Fibroblast of lung (primary cell): Measurements from ENCODE around the gene KRTAP10-5.

Experiments used
- EZH2 ChIP-seq: IDR thresholded peaks from 2 replicates; pipeline ENCODE4 v1.5.1; 2012; ENCODE audit warnings: low read length, control low read depth, mild to moderate bottlenecking; ENCODE audit errors: missing control alignments
- TF ChIP-seq, protein P1 (sequence below), 2 donors: IDR thresholded peaks in 1 of 2; conservative IDR thresholded peaks in 1 of 2; 1 replicate in 1 of 2; 2 replicates in 1 of 2; pipeline ENCODE4 v1.5.1; 2011 to 2012; ENCODE audit warnings: low read length in 2 of 2, control low read depth in 1 of 2, inconsistent platforms in 1 of 2, low read depth in 1 of 2, mild to moderate bottlenecking in 1 of 2

GRCh38 chr21:44599264-44600029 lies 19.0 kb upstream of the KRTAP10-5 start:
- TF ChIP-seq, protein P1, sequence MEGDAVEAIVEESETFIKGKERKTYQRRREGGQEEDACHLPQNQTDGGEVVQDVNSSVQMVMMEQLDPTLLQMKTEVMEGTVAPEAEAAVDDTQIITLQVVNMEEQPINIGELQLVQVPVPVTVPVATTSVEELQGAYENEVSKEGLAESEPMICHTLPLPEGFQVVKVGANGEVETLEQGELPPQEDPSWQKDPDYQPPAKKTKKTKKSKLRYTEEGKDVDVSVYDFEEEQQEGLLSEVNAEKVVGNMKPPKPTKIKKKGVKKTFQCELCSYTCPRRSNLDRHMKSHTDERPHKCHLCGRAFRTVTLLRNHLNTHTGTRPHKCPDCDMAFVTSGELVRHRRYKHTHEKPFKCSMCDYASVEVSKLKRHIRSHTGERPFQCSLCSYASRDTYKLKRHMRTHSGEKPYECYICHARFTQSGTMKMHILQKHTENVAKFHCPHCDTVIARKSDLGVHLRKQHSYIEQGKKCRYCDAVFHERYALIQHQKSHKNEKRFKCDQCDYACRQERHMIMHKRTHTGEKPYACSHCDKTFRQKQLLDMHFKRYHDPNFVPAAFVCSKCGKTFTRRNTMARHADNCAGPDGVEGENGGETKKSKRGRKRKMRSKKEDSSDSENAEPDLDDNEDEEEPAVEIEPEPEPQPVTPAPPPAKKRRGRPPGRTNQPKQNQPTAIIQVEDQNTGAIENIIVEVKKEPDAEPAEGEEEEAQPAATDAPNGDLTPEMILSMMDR (conservative IDR thresholded peaks at IDR 0.05 in 1 of 2, IDR thresholded peaks at IDR 0.05 in 1 of 2; ENCODE audit: low read depth in 1 of 2, low read length in 2 of 2): no peak
- TF ChIP-seq EZH2: no peak
